HG03103 (cell line): ENCODE data around the gene SMPD3.

ENCODE experiments used
- ATAC-seq: cut with Tn5 transposase; IDR thresholded peaks from one replicate; pipeline ENCODE4 v1.9.1; 2021; ENCODE audit warnings: low read depth; ENCODE audit not compliant: unreplicated experiment

SMPD3 gene

DNA sequence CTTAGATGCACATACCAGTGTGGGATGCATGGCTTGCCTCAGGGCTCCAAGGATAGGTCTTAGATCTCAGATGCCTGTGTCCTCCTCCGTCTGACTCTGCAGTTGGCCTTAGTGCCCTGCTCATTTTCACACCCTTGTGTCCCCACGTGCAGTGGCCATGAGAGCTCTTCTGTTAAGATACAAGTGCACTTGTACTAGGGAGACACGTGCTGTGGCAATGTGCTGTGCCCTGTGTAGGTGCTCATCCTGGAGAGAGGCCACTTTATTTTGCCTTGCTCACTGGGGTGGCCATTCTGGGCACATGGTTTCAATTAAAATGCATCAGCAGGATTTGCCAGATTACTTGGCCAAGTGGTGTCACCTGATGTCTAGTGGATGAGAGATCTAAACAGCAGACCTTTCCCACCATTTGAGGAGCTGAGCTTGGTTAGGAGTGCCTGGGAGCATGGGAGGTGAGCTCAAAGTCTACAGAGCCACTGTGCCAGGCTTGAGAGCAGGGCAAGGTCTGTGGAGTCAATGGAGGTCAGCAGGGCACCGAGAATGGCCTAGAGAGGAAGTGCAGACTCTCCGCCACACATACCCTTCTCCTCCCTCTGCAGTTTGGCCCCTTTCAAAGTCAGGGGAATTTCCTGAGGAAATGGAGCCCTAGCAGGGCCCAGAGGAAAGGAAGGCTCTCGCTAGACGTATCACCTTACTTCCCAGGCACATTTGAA lies 25.2 kb upstream of the SMPD3 start:
- ATAC-seq = no peak

DNA sequence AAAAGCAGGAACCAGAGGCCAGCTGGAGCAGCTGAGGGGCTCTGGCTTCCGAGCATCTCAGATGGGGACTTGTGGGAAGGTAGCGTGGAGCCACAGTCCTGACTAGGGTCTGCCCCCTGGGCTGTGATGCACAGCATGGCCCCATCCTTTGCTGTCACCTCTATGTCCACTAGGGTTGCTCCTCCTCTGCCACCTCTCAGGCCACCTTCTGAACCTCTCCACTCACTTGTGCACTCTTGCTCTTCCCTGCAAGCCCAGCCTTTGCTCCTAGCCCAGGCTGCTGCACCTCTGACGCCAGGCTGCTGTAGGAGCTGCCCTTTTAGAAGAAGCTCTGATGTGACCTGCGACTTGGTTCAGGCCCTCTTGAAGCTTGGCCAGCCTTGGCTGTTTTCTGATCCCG lies 24.3 kb upstream of the SMPD3 start:
- ATAC-seq = no peak

DNA sequence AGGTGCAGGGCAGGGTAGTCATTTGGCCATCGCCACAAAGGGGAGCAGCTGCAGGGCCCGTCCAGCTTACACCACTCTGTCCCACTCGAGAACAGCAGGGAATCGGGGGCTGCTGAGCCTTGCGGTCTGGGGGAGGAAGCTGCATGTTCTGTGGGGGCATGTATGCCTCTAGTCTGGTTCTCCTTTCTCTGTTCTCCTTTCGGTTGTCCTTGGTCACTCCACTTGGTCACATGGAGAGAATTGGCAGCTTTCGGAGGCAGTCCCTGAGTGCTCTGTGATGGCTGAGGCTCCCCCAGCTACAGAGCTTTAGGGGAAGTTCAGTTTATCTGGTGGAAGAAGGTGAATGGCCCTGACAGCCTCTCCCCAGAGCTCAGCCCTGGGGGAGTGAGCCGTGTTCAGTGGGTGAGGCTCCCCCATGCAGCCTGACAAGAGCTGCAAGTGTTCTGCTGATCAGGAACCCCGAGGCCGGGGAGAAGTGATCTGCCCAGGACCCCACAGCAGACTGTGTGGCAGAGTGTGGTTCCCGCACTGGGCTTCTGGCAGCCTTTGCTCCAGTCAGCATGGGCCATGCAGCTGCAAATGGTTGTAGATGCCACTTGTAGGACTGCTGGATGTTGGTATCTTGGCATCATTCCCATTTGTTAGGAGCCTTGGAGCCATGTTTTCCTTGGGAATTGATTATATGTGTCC lies 22.3 kb upstream of the SMPD3 start:
- peak; percentile 82 for ATAC-seq

DNA sequence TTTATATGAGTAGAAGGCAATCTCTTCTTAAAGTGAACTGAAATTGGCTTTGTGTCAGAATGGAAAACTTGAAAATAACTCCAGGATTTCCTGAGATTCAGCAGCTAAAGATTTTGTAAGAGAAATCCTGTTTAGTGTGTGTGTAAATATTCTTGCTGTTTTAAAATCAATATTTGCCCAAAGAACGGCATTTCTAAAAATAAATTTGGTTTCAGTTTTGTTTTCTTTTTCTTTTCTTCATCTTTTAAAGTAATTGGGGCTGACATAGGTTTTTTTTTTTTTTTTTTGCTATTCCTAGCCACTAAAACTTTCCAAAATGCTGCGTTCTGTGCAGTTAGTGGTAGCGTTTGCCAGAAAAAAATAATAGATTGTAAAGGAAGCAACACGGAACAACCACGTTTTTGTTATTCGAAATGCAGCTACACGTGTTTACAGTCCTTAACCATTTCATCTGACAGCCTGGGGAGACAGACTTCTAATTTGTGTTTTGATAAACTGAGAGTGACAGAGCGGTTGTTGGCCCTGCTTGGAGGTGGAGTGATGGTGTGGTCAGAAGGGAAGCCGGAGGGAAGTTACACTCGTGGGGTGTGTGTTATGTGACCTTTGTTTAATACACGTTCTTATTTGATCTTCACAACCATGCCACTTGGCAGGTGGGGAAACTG lies 21.6 kb upstream of the SMPD3 start:
- ATAC-seq = peak; percentile 13

DNA sequence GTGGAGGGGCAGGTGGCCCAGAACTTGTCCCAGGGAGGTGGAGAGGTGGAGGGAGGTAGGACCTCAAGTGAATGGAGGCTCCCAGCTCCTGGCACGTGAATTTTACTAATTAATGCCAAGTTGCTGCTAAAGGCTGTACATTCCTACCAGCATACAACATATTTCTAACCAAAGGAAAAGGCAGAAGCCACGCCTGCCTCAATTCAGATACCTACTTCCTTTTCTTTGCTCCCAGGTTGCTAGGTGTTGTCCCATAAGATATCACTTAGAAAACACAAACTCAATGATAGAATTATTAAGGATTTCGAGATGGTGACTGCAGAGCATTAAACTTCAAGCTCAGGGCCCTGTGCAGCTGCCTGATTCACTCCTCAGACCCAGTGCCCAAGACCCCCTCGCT lies 20.5 kb upstream of the SMPD3 start:
- no peak for ATAC-seq

DNA sequence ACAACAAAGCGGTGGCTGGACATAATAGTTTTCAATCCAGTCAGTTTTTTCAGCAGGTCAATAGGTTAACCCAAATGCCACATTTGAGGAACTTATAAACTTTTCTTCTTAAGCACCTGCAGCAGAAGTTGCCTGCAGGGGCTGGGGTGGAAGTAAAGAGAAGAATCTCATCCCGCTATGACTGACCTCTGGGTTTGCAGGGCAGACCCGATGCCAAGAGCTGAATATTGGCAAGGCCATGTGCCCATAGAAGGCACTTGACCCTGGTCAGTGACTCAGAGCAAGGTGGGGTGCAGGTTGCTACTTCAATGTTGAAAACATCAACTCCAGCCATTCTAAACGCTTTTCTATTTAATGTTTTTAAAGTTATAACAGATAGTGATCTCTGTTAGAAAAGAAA lies 17.9 kb upstream of the SMPD3 start:
- ATAC-seq = no peak

DNA sequence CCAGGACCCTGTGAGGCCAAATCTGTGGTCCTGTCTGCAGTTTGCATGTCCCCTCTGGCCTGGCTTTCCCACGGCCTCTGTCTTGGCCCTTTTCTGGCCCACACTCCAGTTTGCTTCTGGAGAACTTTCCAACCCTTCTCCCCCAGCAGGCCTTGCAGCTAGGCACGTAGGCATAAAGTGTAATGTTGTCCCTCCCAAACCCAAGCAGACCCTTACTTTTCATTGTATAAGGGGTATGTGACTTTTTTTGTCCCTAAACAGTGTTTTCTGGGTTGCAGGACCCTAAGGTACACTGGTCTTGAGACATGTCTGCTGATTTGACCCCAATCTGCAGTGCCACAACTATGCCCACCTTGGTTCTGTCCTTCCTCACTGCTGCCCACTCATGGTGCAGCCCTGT lies 15.6 kb upstream of the SMPD3 start:
- ATAC-seq = no peak

DNA sequence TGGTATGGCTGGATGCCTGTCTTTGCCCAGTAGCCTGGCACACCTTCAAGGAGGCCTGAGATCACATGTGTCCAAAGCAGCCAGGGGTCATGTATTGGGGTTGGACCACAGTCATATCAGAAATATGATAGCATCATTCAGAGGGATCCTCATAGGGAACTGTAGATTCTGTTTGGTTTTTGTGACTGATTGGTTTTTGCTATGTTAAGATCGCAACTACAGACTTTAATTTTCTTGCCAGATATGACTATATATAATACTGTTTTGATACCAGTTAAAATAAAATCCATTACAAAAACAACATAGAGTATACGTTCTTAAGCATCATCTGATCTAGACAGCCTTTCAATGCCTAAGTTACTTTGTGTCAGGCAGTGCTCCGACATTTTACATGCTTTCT lies 11.8 kb upstream of the SMPD3 start:
- no peak for ATAC-seq

DNA sequence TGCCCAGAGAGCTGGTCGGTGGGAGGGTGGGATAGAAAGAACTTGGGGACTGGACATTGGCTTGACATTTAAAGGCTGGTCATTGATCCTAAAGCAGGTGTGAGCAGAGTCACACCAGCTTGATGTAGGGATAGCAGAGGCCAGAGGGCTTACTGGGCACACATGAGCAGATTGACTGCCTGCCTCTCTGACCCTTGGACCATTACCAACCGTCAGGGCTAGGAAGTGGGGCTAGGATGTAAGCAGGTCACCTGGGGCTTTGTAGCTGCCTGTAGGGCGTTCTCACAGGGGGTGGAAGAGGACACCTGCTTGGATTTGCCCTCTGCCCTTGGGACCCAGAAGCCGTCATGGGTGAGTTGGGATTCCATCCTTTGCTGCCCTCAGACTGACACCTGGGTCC lies 11.1 kb upstream of the SMPD3 start:
- ATAC-seq = no peak

DNA sequence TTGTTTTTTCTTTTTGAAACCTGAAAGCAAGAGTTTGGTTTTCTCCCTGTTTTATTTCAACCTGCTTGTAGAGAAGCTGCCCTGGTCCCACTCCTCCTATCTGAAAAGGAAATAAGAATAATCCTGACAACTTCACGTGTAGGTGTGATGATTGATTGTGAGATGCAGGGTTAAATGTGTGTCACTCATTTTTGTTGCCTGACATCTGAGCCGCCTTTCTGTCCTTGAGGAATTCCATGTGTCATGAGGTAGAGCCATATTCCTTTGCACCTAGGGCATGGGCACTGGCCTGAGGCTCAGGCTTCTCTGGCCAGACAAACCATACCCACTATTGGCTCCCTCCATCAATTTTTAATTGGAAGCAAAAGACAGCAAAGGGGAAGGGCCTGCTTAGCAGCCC lies 10.2 kb upstream of the SMPD3 start:
- no peak for ATAC-seq

DNA sequence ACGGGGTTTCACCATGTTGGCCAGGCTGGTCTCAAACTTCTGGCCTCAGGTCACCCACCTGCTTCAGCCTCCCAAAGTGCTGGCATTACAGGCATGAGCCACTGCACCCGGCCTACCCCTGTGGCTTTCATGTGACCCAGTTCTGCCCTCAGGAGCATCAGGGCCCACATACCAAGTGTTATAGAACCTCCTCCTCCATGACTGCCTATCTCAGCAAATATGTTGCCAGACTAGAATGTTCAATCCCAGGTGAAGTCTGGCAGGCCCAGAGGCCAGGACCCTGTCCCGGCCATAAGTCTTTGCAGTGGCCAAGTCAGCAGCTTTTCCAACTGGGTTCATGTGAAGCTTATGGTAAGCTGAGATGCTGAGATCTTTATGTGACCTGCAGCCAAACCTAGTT lies 9.8 kb upstream of the SMPD3 start:
- ATAC-seq = no peak

DNA sequence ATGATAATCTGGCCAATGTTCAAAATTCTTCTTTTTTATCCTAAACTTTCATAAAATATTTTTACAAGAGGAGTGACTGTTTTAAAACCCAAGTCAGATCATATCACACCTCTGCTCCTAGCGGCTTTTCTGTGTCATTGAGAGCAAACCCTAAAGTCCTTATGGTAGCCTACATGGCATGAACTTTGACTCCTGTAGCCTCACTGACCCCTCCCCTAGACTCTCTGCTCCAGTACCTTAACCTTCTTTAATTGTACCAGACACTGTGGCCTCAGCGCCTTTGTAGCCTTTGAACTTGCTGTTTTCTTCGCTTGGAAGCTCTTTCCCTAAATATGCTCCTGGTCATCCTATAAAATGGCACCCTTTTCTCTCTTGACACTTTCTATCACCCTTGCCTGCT lies 7.3 kb upstream of the SMPD3 start:
- no peak for ATAC-seq

DNA sequence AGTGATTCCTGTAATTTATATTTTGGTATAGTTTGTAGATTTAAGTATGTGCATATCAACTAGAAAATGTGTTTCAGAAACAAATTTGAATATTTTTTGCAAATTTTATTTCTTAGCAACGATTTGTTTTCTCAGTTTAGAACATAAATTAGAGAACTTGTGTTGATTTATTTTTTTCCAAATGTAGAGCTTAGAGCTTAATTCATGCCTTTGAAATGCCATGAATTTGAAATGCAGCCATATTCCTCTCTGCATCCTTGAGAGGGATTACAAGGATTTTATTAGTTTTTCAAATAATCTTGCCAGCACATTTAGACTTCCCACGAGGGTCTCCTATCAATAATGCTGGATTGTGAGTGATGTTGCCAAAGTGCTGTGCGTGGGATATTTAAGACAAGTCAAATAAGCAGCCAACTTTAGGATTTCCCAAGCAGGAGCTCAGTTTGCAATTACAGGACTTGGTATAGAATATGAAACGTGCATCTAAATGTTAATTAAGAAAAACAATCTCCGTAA lies 6.7 kb upstream of the SMPD3 start:
- no peak for ATAC-seq

DNA sequence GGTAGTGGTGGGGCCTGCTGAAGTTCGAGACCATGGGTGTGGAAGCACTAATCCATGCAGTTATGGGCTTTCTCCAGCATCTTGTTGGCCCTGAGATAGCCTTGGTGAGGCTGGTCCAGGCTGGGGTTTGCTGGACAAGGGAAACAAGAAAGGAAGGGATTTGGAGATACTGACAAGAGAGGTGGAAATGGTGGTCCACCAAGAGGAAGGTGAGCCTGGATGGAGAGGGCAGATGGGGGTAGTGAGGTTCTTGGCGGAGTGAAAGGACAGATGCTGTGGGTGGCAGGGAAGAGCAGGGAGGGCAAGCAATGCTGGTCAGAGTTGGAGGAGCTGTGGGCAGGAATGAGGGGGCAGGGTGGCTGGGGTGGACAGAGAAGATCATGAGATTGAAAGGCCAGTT lies 5.5 kb upstream of the SMPD3 start:
- no peak for ATAC-seq

DNA sequence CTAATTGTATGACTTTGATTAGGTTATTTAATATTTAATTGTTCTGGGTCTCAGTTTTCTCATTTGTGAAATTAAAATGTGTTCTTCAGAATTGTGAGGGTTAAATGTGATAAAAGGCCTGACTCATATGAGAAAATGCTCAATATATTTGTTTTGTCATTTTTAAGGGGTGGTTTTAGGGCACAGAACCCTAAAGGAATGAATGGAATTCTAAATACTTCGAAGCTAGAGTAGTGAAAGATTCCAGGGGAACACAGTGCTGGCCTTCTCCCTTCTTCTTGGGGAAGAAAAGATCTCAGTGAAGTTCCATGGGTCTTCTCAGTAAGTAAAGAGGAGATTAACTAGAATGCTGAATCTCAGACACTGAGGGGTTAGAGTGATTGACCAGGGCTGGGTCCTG lies 3.9 kb upstream of the SMPD3 start:
- no peak for ATAC-seq

DNA sequence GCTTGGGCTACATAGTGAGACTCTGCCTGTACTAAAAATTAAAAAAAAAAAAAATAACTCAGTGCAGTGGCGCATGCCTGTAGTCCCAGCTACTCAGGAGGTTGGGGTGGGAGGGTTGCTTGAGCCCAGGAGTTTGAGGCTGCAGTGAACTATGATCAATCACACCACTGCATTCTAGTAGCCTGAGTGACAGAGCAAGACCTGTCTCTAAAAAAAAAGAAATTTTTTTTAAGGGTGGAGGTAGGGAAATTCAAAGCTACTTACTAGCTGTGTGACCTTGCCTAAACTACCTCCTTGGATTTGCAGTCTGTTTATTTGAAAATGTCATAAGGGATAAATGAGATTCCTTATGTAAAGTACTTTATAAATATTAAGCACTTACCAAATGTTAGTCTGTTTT lies 3.4 kb upstream of the SMPD3 start:
- ATAC-seq = no peak

DNA sequence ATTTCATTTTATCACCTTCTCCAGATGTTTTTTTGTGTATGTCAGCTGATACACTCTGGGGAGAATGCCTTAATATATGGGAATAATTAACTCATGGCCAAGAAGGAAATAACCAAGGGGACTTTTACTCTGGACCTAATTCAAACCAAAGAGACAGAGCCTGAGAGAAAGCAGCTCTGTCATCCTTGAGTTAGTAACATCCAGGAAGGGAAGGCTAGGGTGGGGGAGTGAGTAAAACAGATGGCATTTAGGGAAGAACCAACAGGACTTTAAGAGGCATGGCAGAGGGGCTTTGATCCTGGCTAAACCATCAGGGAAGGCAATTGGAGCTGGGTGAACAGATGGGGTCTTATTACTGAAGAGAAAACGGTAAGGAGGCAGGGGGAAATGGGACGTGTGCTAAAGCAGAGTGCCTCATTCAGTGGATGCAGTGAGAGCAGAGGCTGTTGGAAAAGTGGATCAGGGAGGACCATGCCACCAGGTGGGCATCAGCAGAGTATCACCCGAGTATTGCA lies 2.5 kb upstream of the SMPD3 start:
- no peak for ATAC-seq

DNA sequence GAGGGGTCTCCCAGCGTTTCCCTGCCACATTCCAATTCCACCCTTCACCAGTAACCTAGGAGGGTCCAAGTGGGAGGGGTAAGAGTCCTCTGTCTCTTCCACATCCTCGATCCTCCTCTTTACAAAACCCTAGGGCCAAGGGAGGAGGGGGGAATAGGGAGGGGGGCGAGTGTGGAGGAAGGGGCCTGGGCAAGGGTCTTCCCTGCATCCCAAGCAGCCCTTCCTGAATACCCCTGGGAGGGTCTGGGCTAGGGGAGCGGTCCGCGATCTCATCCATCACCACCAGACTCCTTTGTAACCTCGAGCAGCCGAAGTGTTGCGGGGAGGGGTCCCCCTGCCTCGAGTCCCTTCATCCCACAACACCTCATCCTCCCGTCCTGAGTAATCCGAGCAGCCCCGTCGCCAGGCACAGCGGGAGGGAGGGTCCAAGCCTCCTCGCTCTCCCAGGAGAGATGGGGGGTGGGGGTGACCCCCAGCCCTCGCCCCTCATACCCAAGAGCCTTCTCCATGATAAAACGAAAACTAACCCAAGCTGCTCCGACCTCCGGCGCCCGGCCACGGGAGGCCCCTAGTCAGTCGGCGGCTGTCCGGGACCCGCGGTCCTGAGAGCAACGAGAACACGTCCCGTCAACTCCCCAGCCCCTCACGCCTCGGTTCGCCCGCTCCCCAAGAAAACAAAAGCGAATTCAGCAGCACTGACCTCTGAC lies 502 bp downstream of the SMPD3 start:
- ATAC-seq = peak; percentile 11

DNA sequence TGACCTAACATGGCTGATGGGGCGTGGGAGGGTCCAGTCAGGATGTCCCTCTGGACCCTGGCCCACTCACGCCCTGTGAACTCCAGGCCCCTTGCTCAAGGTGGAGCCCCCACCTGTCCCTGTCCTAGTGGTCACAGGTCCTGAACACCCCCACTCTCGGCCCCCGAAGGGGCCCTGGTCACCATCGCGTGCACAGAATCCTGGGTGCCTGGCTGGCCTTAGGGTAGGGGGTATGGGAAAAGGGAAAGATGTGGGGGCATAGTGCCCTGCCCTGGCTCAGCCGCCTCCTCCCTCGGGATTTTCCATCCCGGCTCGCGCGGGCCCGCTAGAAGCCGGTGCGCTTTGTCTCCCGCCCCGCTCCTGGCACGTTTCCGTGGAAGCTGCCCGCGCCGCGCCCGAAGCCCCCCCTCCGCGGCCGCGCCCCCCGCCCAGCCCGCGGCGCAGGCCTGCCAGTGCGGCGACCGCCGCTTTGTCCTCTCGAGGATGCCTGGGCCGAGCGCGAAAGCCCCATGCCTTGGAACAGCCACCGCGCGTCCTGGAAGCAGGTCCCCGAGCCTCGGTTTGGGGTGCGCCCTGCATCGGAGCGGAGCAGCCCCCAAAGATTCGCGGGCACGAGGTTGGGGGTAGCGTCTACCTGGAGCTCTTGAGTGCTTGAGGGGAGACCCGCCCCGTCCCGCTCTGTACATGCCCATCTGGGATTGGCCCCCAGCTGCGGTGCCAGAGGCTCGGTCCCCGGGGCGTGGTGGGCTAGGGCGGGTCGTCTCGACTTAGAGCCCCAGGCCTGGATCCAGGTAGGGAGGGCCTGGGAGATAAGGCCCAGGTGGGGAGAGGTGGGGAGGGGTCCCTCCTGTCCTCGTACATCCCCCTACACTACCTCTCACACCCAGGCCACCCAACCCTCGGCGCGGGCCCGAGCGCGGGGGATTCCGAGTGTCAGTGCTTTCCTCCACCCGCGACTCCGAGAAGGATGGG lies 1.3 kb downstream of the SMPD3 start:
- ATAC-seq = no peak

DNA sequence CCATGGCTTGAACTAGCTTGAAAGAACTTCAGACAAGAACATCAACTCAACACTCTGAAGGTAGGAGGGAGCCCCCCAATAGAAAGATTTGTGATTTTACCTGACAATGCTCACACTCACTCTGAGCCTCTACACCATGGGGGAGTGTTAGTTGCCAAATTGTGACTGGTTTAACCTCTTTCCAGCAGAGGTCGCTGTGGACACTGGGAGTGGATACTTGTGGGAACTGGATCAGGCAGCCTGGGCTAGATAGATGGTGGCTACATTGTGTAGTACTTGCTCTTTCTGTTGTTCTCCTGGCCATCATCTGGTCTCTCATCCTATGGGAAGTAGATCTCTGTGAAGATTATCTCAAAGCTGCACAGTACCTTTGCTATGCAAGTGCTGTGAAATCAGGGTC lies 2.9 kb downstream of the SMPD3 start:
- no peak for ATAC-seq
